ENCODE results near the gene CRACR2B. TPM values are rescaled to one million over a fixed set of nuclear protein-coding genes. Genes with fewer than 3 reads are reported as not detected.

CRACR2B gene
- total RNA-seq, 1 experiment from 2014 or later, result 11.8 TPM

DNA sequence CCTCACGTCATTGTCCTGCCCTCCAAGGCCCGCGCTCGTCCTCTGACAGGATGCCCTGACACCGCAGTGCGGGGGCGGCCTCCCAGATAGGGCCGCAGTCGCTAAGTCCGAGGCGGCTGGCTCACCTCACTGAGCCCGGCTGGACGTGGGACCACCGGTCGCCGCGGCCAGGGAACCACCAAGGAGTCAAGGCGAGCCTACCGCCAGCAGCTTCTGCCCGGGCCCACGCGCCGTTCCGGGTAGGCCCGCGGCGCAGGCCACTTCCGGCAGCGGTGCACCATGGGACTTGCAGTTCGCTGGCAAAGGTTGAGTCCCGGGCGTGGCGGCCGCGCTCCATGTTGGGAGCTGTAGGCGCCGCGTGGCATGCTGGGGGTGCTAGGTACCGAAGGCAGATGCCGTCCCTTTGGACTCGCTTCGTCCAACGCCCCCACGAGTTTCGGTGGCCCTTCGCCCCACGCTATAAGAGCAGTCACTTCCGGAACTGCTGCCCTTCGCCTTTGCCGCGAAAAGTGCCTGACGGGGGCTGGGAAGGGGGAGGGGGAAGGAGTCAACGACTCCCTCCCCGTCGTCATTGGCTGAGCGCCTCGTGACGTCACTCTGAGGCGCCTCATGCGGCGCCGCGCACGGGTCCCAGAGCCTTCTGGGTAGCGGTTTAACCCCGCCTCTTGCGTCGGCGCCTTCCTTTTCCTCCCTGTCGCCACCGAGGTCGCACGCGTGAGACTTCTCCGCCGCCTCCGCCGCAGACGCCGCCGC, 18.3 kb upstream of the CRACR2B start, which contains the start of gene RPLP2:
TSS of gene RPLP2 (plus strand) at position 681 of the 753 bp plus-strand sequence. CDS start 268 bp downstream, outside the sequence.
- H3K4me1 ChIP-seq (ENCODE audit: control insufficient read depth in 1 of 2, insufficient read depth in 2 of 2, low read length in 2 of 2), result peaks cover 19 to 55% of the 10 kb centered on the region in 2 experiments
- ChIA-PET RAD21 (ENCODE audit: low non-redundant PET in 1 of 2, low total read pairs in 2 of 2, uncharacterized antibody in 2 of 2, unreplicated experiment in 2 of 2) (no interaction called here), CTCF (interaction anchor here (1.0 to 1.5 kb wide), 3 partner anchors 8 to 29 kb away, joined by 3 to 7 read pairs (median 3); partner anchors contain the start of gene PNPLA2), POLR2A (interaction anchor here (1.0 to 4.4 kb wide), 7 partner anchors 10 to 33 kb away, joined by 3 to 45 read pairs (median 6); partner anchors contain the start of genes CRACR2B, PNPLA2 and TSPAN4)
- no peak within 1 kb of the TSS for H2AFZ ChIP-seq (ENCODE audit: low read depth, low read length, poor library complexity, severe bottlenecking)
- ATAC-seq, result peak; percentile 69
- peaks cover 55% of the 10 kb centered on the region for H3K79me2 ChIP-seq (ENCODE audit: insufficient read depth, low read length)
- no peaks in the 10 kb centered on the region for H3K9me3 ChIP-seq (ENCODE audit: control insufficient read depth in 1 of 2, insufficient read depth in 1 of 2, low read depth in 1 of 2, low read length in 2 of 2)
- DNase-seq (ENCODE audit: low read depth, low spot score), result peak; percentile 93
- intact Hi-C loops (cut with micrococcal nuclease), result loop anchor here (1.0 to 5.0 kb wide), 2 partner anchors 13 to 33 kb away; partner anchors contain the start of genes POLR2L and TSPAN4
- H3K9me2 ChIP-seq (ENCODE audit: insufficient read depth), result no peaks in the 10 kb centered on the region
- peak within 1 kb of the TSS; percentile 88 for H3K4me2 ChIP-seq (ENCODE audit: low read length)
- peaks cover 17% of the 10 kb centered on the region; the same call in 1 of the 2 replicates for H4K20me1 ChIP-seq (ENCODE audit: insufficient read depth)
- H3K36me3 ChIP-seq (ENCODE audit: control insufficient read depth in 1 of 2, insufficient read depth in 2 of 2, low read length in 2 of 2), result peaks cover 21 to 38% of the 10 kb centered on the region in 2 experiments
- peak within 1 kb of the TSS; percentile 93 for H3K27ac ChIP-seq (ENCODE audit: low read depth, low read length)
- H3K27me3 ChIP-seq (ENCODE audit: insufficient read depth, low read length), result no peaks in the 10 kb centered on the region
- peak within 1 kb of the TSS; percentile 82 to 97 for H3K4me3 ChIP-seq (replicated peaks in 1 of 2; ENCODE audit: low read depth in 1 of 2, low read length in 2 of 2)
- peak within 1 kb of the TSS; percentile 100 for H3K9ac ChIP-seq (ENCODE audit: low read length)
- no TSS peak for BruUV-seq (replicated peaks)
- TF ChIP-seq FOSL1 (IDR thresholded peaks at IDR 0.05; ENCODE audit: low read depth), result no peak
- TF ChIP-seq EZH2phosphoT487 (IDR thresholded peaks at IDR 0.05; ENCODE audit: borderline replicate concordance), result no peak
- peak; percentile 34 for TF ChIP-seq TCF7L2 (IDR thresholded peaks at IDR 0.05; ENCODE audit: borderline replicate concordance, extremely low read depth, insufficient read depth, insufficient read length)
- no peak for TF ChIP-seq SIN3A (IDR thresholded peaks at IDR 0.05; ENCODE audit: low read depth)
- TF ChIP-seq EGR1 (IDR thresholded peaks at IDR 0.05; ENCODE audit: low read depth), result no peak
- no peak for TF ChIP-seq SRF (IDR thresholded peaks at IDR 0.05; ENCODE audit: low read depth)
- no peak for TF ChIP-seq JUND (IDR thresholded peaks at IDR 0.05)
- no peak for TF ChIP-seq ZNF274 (IDR thresholded peaks at IDR 0.05; ENCODE audit: low read depth, low read length)
- no peak for TF ChIP-seq EZH2 (IDR thresholded peaks at IDR 0.05)
- TF ChIP-seq YY1 (IDR thresholded peaks at IDR 0.05; ENCODE audit: extremely low read depth, insufficient replicate concordance, low read depth, low read length), result peak; percentile 61
- TF ChIP-seq, protein P1, sequence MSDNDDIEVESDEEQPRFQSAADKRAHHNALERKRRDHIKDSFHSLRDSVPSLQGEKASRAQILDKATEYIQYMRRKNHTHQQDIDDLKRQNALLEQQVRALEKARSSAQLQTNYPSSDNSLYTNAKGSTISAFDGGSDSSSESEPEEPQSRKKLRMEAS (IDR thresholded peaks at IDR 0.05), result no peak
- peak; percentile 99 for TF ChIP-seq ZFX (IDR thresholded peaks at IDR 0.05)
- TF ChIP-seq RAD21 (IDR thresholded peaks at IDR 0.05; ENCODE audit: low read depth), result no peak
- peak; percentile 88 for TF ChIP-seq POLR2AphosphoS5 (IDR thresholded peaks at IDR 0.05; ENCODE audit: low read depth, low read length)
- TF ChIP-seq, protein P2, sequence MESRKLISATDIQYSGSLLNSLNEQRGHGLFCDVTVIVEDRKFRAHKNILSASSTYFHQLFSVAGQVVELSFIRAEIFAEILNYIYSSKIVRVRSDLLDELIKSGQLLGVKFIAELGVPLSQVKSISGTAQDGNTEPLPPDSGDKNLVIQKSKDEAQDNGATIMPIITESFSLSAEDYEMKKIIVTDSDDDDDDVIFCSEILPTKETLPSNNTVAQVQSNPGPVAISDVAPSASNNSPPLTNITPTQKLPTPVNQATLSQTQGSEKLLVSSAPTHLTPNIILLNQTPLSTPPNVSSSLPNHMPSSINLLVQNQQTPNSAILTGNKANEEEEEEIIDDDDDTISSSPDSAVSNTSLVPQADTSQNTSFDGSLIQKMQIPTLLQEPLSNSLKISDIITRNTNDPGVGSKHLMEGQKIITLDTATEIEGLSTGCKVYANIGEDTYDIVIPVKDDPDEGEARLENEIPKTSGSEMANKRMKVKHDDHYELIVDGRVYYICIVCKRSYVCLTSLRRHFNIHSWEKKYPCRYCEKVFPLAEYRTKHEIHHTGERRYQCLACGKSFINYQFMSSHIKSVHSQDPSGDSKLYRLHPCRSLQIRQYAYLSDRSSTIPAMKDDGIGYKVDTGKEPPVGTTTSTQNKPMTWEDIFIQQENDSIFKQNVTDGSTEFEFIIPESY (IDR thresholded peaks at IDR 0.05; ENCODE audit: extremely low read depth, insufficient replicate concordance, low read length), result no peak
- no peak for TF ChIP-seq SP1 (IDR thresholded peaks at IDR 0.05; ENCODE audit: low read depth)
- TF ChIP-seq ELF1 (IDR thresholded peaks at IDR 0.05; ENCODE audit: borderline replicate concordance, low read depth), result no peak
- TF ChIP-seq, protein P3, sequence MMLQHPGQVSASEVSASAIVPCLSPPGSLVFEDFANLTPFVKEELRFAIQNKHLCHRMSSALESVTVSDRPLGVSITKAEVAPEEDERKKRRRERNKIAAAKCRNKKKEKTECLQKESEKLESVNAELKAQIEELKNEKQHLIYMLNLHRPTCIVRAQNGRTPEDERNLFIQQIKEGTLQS (IDR thresholded peaks at IDR 0.05), result no peak
- TF ChIP-seq, protein P4, sequence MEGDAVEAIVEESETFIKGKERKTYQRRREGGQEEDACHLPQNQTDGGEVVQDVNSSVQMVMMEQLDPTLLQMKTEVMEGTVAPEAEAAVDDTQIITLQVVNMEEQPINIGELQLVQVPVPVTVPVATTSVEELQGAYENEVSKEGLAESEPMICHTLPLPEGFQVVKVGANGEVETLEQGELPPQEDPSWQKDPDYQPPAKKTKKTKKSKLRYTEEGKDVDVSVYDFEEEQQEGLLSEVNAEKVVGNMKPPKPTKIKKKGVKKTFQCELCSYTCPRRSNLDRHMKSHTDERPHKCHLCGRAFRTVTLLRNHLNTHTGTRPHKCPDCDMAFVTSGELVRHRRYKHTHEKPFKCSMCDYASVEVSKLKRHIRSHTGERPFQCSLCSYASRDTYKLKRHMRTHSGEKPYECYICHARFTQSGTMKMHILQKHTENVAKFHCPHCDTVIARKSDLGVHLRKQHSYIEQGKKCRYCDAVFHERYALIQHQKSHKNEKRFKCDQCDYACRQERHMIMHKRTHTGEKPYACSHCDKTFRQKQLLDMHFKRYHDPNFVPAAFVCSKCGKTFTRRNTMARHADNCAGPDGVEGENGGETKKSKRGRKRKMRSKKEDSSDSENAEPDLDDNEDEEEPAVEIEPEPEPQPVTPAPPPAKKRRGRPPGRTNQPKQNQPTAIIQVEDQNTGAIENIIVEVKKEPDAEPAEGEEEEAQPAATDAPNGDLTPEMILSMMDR (IDR thresholded peaks at IDR 0.05 in 2 of 3, conservative IDR thresholded peaks at IDR 0.05 in 1 of 3; ENCODE audit: borderline replicate concordance in 1 of 3, insufficient read depth in 1 of 3, low read depth in 2 of 3, low read length in 2 of 3), result no peak

Data from HCT116 (cell line).